Esophagus squamous epithelium (tissue), 4 donors: ENCODE measurements around the gene NR3C2.

ENCODE experiments used
- POLR2A ChIP-seq, 4 donors: fragments of 450-650 bp; IDR thresholded peaks; one replicate each; pipeline ENCODE4 v1.6.1; 2017; ENCODE audit warnings: antibody characterized with exemption in 4 of 4, mild to moderate bottlenecking in 4 of 4, moderate library complexity in 3 of 4
- TF ChIP-seq, protein P1 (sequence below), 6 experiments: fragments of 450-650 bp in 4 of 6; fragments of 200-600 bp in 2 of 6; sonication (generic) in 2 of 6; IDR thresholded peaks; one replicate each; pipeline ENCODE4 v1.5.1; 2016 to 2019; ENCODE audit warnings: antibody characterized with exemption in 6 of 6, mild to moderate bottlenecking in 4 of 6, moderate library complexity in 4 of 6

DNA sequence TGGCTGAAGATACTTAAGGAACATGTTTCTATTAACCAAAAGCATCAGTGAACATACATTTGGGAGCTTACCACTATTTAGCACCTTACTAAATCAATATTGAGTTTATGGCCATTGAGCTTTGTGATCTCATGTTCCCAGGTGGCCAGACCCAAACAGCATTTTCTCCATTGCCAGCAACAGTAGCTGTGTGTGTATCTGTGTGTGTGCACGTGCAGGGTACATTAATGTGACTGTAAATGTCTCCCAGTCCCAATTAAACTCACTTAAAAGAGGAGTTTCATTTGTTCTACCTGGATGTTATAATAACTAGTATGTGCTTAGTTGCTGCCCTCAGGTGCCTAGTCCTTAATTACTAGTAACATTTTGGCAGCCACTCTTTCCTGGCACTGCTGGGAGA is 282.4 kb downstream of the NR3C2 start:
- TF ChIP-seq, protein P1, sequence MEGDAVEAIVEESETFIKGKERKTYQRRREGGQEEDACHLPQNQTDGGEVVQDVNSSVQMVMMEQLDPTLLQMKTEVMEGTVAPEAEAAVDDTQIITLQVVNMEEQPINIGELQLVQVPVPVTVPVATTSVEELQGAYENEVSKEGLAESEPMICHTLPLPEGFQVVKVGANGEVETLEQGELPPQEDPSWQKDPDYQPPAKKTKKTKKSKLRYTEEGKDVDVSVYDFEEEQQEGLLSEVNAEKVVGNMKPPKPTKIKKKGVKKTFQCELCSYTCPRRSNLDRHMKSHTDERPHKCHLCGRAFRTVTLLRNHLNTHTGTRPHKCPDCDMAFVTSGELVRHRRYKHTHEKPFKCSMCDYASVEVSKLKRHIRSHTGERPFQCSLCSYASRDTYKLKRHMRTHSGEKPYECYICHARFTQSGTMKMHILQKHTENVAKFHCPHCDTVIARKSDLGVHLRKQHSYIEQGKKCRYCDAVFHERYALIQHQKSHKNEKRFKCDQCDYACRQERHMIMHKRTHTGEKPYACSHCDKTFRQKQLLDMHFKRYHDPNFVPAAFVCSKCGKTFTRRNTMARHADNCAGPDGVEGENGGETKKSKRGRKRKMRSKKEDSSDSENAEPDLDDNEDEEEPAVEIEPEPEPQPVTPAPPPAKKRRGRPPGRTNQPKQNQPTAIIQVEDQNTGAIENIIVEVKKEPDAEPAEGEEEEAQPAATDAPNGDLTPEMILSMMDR (IDR thresholded peaks at IDR 0.05) = no peak
- TF ChIP-seq POLR2A (IDR thresholded peaks at IDR 0.05) = no peak
